Measurements from ENCODE around the gene DOCK3. TPM values are rescaled to one million over a fixed set of nuclear protein-coding genes. Genes with fewer than 3 reads are reported as not detected.

DOCK3 gene
- polyA plus RNA-seq, 2 donors, result 0.93 to 2.8 TPM

DNA sequence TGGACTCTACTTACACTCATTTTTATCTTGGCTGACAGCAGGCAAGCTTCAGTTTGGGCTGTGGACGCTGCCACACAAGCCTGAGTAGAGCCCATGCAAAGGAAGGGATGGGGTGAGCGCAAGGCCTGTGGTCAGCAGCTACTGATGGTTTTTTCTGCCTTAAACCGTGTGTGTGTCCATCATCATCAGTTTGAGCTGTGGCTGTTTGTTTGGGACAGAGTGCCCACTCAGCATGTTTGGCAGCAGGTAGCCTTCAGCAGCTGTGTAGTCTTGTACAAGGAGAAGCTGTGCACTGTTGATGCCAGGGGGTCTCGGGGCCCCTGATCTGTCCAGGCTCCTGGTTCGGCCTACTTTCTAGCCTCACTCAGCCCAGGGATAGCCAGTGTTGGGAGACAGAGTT lies 719.8 kb downstream of the DOCK3 start:
- Histone ChIP-seq H3K9me3 (ENCODE audit: control insufficient read depth in 2 of 2, insufficient read depth in 1 of 2, low read depth in 1 of 2, low read length in 1 of 2) (no peaks in the 10 kb centered on the region), H3K4me3 (ENCODE audit: low read depth in 1 of 2, low read length in 2 of 2) (no peak overlapping the region), H3K27me3 (ENCODE audit: control insufficient read depth in 1 of 2, insufficient read depth in 2 of 2, low read length in 2 of 2) (no peaks in the 10 kb centered on the region), H3K36me3 (ENCODE audit: control insufficient read depth in 2 of 2, insufficient read depth in 2 of 2, low read length in 1 of 2) (peaks cover 0 to 49% of the 10 kb centered on the region in 2 donors), H3K4me1 (ENCODE audit: control insufficient read depth in 2 of 2, insufficient read depth in 2 of 2, low read length in 1 of 2) (peaks cover 19 to 22% of the 10 kb centered on the region in 2 donors), H3K27ac (ENCODE audit: low read depth in 2 of 2, low read length in 1 of 2) (no peak overlapping the region)
- WGBS, 2 donors, result 85 to 86% methylated on average over 5 of the region's 5 CpGs

DNA sequence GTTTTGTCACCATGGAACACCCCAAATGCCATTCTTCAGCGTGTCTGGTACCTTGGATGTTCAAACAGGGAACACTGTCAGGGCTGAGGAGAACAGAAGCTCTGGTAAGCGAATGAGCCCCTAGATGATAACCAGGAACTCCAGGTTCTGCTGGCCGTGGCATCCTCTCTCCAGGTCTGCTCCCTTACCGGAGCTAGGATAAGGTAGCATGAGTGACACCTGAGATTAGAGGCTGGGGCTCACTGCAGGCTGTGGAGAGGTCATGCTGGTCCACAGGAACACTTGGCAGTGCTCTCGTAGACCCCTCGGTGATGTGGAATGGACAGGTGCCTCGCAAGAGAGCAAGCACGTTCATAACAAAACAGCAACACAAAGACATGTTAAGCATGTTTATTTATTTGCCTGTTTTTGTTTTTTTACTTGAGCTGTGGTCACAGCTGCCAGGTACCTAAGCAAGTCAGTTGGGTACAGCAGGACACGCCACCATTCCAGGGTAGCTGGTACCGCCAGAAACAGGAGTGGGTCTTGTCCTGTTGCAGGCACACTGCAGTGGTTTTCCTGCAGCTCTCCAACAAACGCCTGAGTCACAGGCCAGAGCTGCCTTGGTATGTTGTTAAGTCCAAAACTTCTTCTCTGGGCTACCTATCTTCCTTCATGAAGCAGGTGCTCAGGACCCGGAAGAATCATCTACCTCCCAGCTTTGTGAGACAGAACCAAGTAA lies 720.9 kb downstream of the DOCK3 start:
- Histone ChIP-seq H3K36me3 (ENCODE audit: control insufficient read depth in 2 of 2, insufficient read depth in 2 of 2, low read length in 1 of 2) (peaks cover 0 to 54% of the 10 kb centered on the region in 2 donors), H3K9me3 (ENCODE audit: control insufficient read depth in 2 of 2, insufficient read depth in 1 of 2, low read depth in 1 of 2, low read length in 1 of 2) (no peaks in the 10 kb centered on the region), H3K4me1 (ENCODE audit: control insufficient read depth in 2 of 2, insufficient read depth in 2 of 2, low read length in 1 of 2) (peaks cover 11 to 15% of the 10 kb centered on the region in 2 donors), H3K27ac (ENCODE audit: low read depth in 2 of 2, low read length in 1 of 2) (no peak overlapping the region), H3K4me3 (ENCODE audit: low read depth in 1 of 2, low read length in 2 of 2) (no peak overlapping the region), H3K27me3 (ENCODE audit: control insufficient read depth in 1 of 2, insufficient read depth in 2 of 2, low read length in 2 of 2) (no peaks in the 10 kb centered on the region)
- 69 to 75% methylated on average over 12 of the region's 12 CpGs for WGBS, 2 donors

- WGBS, 2 donors, result 84 to 88% methylated on average over 1 of the region's 1 CpG
- Histone ChIP-seq H3K36me3 (ENCODE audit: control insufficient read depth in 2 of 2, insufficient read depth in 2 of 2, low read length in 1 of 2) (peaks cover 0 to 54% of the 10 kb centered on the region in 2 donors), H3K27ac (ENCODE audit: low read depth in 2 of 2, low read length in 1 of 2) (no peak overlapping the region), H3K4me3 (ENCODE audit: low read depth in 1 of 2, low read length in 2 of 2) (no peak overlapping the region), H3K4me1 (ENCODE audit: control insufficient read depth in 2 of 2, insufficient read depth in 2 of 2, low read length in 1 of 2) (peaks cover 11 to 13% of the 10 kb centered on the region in 2 donors), H3K27me3 (ENCODE audit: control insufficient read depth in 1 of 2, insufficient read depth in 2 of 2, low read length in 2 of 2) (no peaks in the 10 kb centered on the region), H3K9me3 (ENCODE audit: control insufficient read depth in 2 of 2, insufficient read depth in 1 of 2, low read depth in 1 of 2, low read length in 1 of 2) (no peaks in the 10 kb centered on the region)
Measured at GRCh38 chr3:51396401-51396800, 721.7 kb downstream of the DOCK3 start.

DNA sequence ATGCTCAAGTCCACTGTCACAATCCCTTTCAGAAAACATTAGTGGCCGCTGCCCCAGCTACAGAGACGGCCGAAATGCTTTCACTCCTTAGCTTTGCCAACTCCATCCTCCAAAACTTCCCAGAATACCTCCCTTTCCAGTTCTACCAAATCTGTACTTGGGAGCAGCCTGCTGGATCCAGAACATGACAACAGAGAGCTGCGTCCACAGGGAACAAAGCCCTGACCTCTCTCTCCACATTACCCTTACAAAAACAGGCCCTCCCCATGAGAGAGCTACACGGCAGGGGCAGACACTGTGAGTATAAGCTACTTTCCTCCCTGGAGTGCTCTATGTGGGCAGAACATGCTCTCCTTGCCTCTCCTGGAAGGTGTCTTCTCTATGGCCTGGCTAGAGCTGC lies 722.7 kb downstream of the DOCK3 start:
- Histone ChIP-seq H3K27ac (ENCODE audit: low read depth in 2 of 2, low read length in 1 of 2) (no peak overlapping the region), H3K9me3 (ENCODE audit: control insufficient read depth in 2 of 2, insufficient read depth in 1 of 2, low read depth in 1 of 2, low read length in 1 of 2) (no peaks in the 10 kb centered on the region), H3K4me1 (ENCODE audit: control insufficient read depth in 2 of 2, insufficient read depth in 2 of 2, low read length in 1 of 2) (peaks cover 7 to 8% of the 10 kb centered on the region in 2 donors), H3K4me3 (ENCODE audit: low read depth in 1 of 2, low read length in 2 of 2) (no peak overlapping the region), H3K27me3 (ENCODE audit: control insufficient read depth in 1 of 2, insufficient read depth in 2 of 2, low read length in 2 of 2) (no peaks in the 10 kb centered on the region), H3K36me3 (ENCODE audit: control insufficient read depth in 2 of 2, insufficient read depth in 2 of 2, low read length in 1 of 2) (peaks cover 0 to 55% of the 10 kb centered on the region in 2 donors)
- WGBS, 2 donors, result 59 to 67% methylated on average over 5 of the region's 5 CpGs

DNA sequence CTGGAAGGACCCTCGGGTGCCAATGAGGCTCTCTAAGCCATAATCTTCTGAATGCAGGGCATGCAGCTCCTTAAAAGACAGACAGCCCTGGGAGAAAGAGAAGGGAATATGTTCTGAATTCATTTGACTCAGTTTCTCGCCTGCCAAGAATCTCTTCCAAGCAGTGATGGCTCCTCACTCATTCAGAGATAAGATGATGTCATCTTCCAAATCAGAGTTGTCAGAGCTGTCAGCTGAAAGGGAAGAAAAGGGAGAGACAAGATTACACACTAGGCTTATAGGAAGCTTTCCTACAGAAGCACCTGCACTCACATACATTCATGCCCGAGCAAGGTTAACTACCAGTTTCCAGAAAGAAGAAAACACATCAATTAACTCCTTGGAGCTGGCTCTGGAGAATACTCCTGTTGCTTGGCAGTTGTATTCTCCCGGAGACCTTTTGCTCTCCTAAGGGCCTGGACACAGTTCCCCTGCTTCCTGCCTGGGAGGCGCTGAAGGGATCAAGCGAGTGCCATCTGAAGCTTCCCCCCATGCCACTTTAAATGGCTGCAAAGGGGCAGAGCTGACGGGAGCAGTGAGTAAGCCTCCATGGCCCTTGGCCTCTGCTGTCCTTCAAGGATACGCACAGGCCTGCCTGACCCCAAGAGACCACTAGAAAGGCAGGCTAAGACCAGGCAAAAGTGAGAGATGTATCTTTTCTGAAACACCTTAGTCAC lies 724.0 kb downstream of the DOCK3 start:
- Histone ChIP-seq H3K4me1 (ENCODE audit: control insufficient read depth in 2 of 2, insufficient read depth in 2 of 2, low read length in 1 of 2) (no peaks in the 10 kb centered on the region), H3K27ac (ENCODE audit: low read depth in 2 of 2, low read length in 1 of 2) (no peak overlapping the region), H3K4me3 (ENCODE audit: low read depth in 1 of 2, low read length in 2 of 2) (no peak overlapping the region), H3K9me3 (ENCODE audit: control insufficient read depth in 2 of 2, insufficient read depth in 1 of 2, low read depth in 1 of 2, low read length in 1 of 2) (no peaks in the 10 kb centered on the region), H3K27me3 (ENCODE audit: control insufficient read depth in 1 of 2, insufficient read depth in 2 of 2, low read length in 2 of 2) (no peaks in the 10 kb centered on the region), H3K36me3 (ENCODE audit: control insufficient read depth in 2 of 2, insufficient read depth in 2 of 2, low read length in 1 of 2) (peaks cover 0 to 49% of the 10 kb centered on the region in 2 donors)
- WGBS, 2 donors, result 69 to 78% methylated on average over 8 of the region's 8 CpGs

DNA sequence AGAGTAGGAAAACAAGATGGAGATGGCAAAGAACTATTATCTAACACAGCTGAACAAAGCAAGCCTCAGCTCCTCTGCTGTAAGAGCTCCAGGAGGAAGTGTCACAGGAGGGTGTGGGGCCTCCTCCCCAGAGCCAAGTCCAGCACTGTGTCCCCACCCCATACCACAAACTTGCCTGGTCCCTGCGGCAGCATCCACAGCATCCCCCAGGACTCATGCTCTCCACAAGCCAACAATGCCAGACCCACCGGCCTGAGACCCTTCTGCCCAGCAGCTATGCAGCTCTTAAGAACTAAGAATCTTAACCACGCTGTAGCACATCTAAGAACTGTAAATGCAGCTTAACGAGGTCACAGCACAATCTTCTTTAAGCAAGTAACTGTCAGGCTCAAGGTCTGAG lies 725.4 kb downstream of the DOCK3 start:
- no peak overlapping the region for H3K4me3 ChIP-seq (ENCODE audit: low read depth in 1 of 2, low read length in 2 of 2)
- 82 to 88% methylated on average over 4 of the region's 4 CpGs for WGBS, 2 donors
- H3K27ac ChIP-seq (ENCODE audit: low read depth in 2 of 2, low read length in 1 of 2), result no peak overlapping the region
- no peaks in the 10 kb centered on the region for H3K27me3 ChIP-seq (ENCODE audit: control insufficient read depth in 1 of 2, insufficient read depth in 2 of 2, low read length in 2 of 2)
- H3K9me3 ChIP-seq (ENCODE audit: control insufficient read depth in 2 of 2, insufficient read depth in 1 of 2, low read depth in 1 of 2, low read length in 1 of 2), result no peaks in the 10 kb centered on the region
- H3K4me1 ChIP-seq (ENCODE audit: control insufficient read depth in 2 of 2, insufficient read depth in 2 of 2, low read length in 1 of 2), result no peaks in the 10 kb centered on the region
- H3K36me3 ChIP-seq (ENCODE audit: control insufficient read depth in 2 of 2, insufficient read depth in 2 of 2, low read length in 1 of 2), result peaks cover 0 to 38% of the 10 kb centered on the region in 2 donors

DNA sequence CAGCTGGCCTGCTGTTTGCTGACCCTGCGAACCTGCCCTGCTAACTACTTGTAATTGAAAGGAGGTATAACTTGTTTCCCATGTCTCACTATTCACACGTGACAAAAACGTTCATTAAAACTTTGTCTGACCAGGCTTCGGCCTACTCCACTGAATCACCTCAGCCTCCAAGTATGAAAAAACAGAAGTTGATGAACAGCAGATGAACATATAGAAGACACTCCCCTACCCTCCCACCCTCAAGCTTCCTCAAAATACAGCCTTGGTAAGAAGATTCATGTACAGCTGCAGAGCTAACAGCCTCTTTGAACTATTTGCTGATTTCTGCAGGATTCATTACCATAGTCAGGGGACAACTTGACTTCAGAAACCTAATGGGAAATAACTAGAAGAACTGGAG lies 727.0 kb downstream of the DOCK3 start:
- H3K27ac ChIP-seq (ENCODE audit: low read depth in 2 of 2, low read length in 1 of 2), result no peak overlapping the region
- WGBS, 2 donors, result 87% methylated on average over 4 of the region's 4 CpGs
- H3K4me1 ChIP-seq (ENCODE audit: control insufficient read depth in 2 of 2, insufficient read depth in 2 of 2, low read length in 1 of 2), result no peaks in the 10 kb centered on the region
- no peaks in the 10 kb centered on the region for H3K27me3 ChIP-seq (ENCODE audit: control insufficient read depth in 1 of 2, insufficient read depth in 2 of 2, low read length in 2 of 2)
- no peak overlapping the region for H3K4me3 ChIP-seq (ENCODE audit: low read depth in 1 of 2, low read length in 2 of 2)
- no peaks in the 10 kb centered on the region for H3K9me3 ChIP-seq (ENCODE audit: control insufficient read depth in 2 of 2, insufficient read depth in 1 of 2, low read depth in 1 of 2, low read length in 1 of 2)
- H3K36me3 ChIP-seq (ENCODE audit: control insufficient read depth in 2 of 2, insufficient read depth in 2 of 2, low read length in 1 of 2), result peaks cover 0 to 23% of the 10 kb centered on the region in 2 donors

DNA sequence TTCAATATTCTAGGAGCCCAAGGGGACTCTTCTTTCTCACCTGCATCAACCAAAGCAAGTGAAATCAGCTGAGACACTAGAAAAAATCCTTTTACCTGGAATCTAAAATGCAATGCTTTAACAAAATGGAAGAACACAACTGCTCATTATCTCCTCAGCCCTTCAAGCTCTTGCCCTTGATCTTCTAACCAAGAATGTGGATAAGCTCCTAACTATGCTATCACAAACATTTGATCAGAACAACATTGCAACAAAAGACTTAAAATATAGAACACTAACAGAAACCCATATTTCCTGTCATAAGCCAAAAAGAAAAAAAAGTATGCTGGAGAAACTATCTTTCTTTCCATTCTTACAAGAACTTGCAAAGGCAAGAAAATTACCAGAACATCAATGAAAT lies 728.9 kb downstream of the DOCK3 start:
- peaks cover 0 to 14% of the 10 kb centered on the region in 2 donors for H3K36me3 ChIP-seq (ENCODE audit: control insufficient read depth in 2 of 2, insufficient read depth in 2 of 2, low read length in 1 of 2)
- H3K4me1 ChIP-seq (ENCODE audit: control insufficient read depth in 2 of 2, insufficient read depth in 2 of 2, low read length in 1 of 2), result no peaks in the 10 kb centered on the region
- H3K27ac ChIP-seq (ENCODE audit: low read depth in 2 of 2, low read length in 1 of 2), result no peak overlapping the region
- H3K27me3 ChIP-seq (ENCODE audit: control insufficient read depth in 1 of 2, insufficient read depth in 2 of 2, low read length in 2 of 2), result no peaks in the 10 kb centered on the region
- no peaks in the 10 kb centered on the region for H3K9me3 ChIP-seq (ENCODE audit: control insufficient read depth in 2 of 2, insufficient read depth in 1 of 2, low read depth in 1 of 2, low read length in 1 of 2)
- H3K4me3 ChIP-seq (ENCODE audit: low read depth in 1 of 2, low read length in 2 of 2), result no peak overlapping the region

GRCh38 chr3:51408021-51408420 lies 733.3 kb downstream of the DOCK3 start:
- no peaks in the 10 kb centered on the region for H3K9me3 ChIP-seq (ENCODE audit: control insufficient read depth in 2 of 2, insufficient read depth in 1 of 2, low read depth in 1 of 2, low read length in 1 of 2)
- 80 to 89% methylated on average over 2 of the region's 2 CpGs for WGBS, 2 donors
- no peaks in the 10 kb centered on the region for H3K4me1 ChIP-seq (ENCODE audit: control insufficient read depth in 2 of 2, insufficient read depth in 2 of 2, low read length in 1 of 2)
- H3K36me3 ChIP-seq (ENCODE audit: control insufficient read depth in 2 of 2, insufficient read depth in 2 of 2, low read length in 1 of 2), result peaks cover 8 to 13% of the 10 kb centered on the region in 2 donors
- H3K27ac ChIP-seq (ENCODE audit: low read depth in 2 of 2, low read length in 1 of 2), result no peak overlapping the region
- no peaks in the 10 kb centered on the region for H3K27me3 ChIP-seq (ENCODE audit: control insufficient read depth in 1 of 2, insufficient read depth in 2 of 2, low read length in 2 of 2)
- H3K4me3 ChIP-seq (ENCODE audit: low read depth in 1 of 2, low read length in 2 of 2), result no peak overlapping the region

- Histone ChIP-seq H3K36me3 (ENCODE audit: control insufficient read depth in 2 of 2, insufficient read depth in 2 of 2, low read length in 1 of 2) (peaks cover 8 to 11% of the 10 kb centered on the region in 2 donors), H3K4me3 (ENCODE audit: low read depth in 1 of 2, low read length in 2 of 2) (no peak overlapping the region), H3K27ac (ENCODE audit: low read depth in 2 of 2, low read length in 1 of 2) (no peak overlapping the region), H3K9me3 (ENCODE audit: control insufficient read depth in 2 of 2, insufficient read depth in 1 of 2, low read depth in 1 of 2, low read length in 1 of 2) (no peaks in the 10 kb centered on the region), H3K27me3 (ENCODE audit: control insufficient read depth in 1 of 2, insufficient read depth in 2 of 2, low read length in 2 of 2) (no peaks in the 10 kb centered on the region), H3K4me1 (ENCODE audit: control insufficient read depth in 2 of 2, insufficient read depth in 2 of 2, low read length in 1 of 2) (no peaks in the 10 kb centered on the region)
- 67 to 78% methylated on average over 2 of the region's 2 CpGs for WGBS, 2 donors
Measured at GRCh38 chr3:51408813-51409212, 734.1 kb downstream of the DOCK3 start.

Measured in esophagus (tissue), 2 donors.